ENCODE data around the gene C1D.

The C1D gene

GRCh38 chr2:68052717-68053422 lies 9.9 kb downstream of the C1D start:
- Histone ChIP-seq H3K27me3 (ENCODE audit: control insufficient read depth in 1 of 2, insufficient read depth in 2 of 2, low read length in 2 of 2) (no peaks in the 10 kb centered on the region), H3K4me3 (ENCODE audit: low read depth in 1 of 2, low read length in 2 of 2) (no peak overlapping the region), H3K27ac (ENCODE audit: low read depth, low read length) (no peak overlapping the region), H3K9me3 (ENCODE audit: low read length) (no peaks in the 10 kb centered on the region), H3K4me1 (ENCODE audit: insufficient read depth, low read length) (peaks cover 9% of the 10 kb centered on the region), H3K36me3 (ENCODE audit: insufficient read depth, low read length) (no peaks in the 10 kb centered on the region), H3K9ac (ENCODE audit: low read length) (no peak overlapping the region)

- no peaks in the 10 kb centered on the region for H3K9me3 ChIP-seq (ENCODE audit: low read length)
- no peaks in the 10 kb centered on the region for H3K36me3 ChIP-seq (ENCODE audit: insufficient read depth, low read length)
- no peak overlapping the region for H3K9ac ChIP-seq (ENCODE audit: low read length)
- no peak overlapping the region for H3K4me3 ChIP-seq (ENCODE audit: low read depth in 1 of 2, low read length in 2 of 2)
- H3K27me3 ChIP-seq (ENCODE audit: control insufficient read depth in 1 of 2, insufficient read depth in 2 of 2, low read length in 2 of 2) = no peaks in the 10 kb centered on the region
- H3K27ac ChIP-seq (ENCODE audit: low read depth, low read length) = no peak overlapping the region
- H3K4me1 ChIP-seq (ENCODE audit: insufficient read depth, low read length) = peaks cover 9% of the 10 kb centered on the region
Measured at GRCh38 chr2:68050353-68050752, 12.5 kb downstream of the C1D start.

DNA sequence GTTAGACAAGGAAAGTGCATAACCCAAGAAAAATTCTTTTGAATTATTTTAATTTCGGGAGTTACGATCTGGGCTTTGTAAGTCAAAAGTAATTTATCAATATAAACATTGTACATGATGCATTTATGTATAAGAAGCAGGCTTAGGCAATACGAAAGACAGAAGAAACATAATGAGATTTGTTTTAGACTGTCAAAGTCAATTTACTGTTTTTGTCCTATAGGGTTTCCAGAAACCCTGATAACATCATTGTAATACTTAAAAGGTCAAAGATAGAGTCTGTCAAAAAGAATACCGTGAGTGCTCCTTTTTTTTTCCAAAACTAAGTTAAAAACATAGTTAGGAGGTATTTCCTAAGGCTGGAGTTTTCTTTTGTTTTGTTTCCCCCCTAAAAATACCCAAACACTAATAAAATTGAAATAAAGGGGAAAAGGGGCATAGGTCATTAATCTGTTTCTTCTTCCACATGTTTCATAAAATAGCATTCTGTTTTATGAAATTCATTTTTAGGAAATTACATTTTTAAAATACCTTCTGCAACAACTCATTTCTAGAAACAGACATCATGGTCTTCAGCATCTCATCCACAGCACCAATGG lies 16.1 kb downstream of the C1D start:
- no peaks in the 10 kb centered on the region for H3K27me3 ChIP-seq (ENCODE audit: control insufficient read depth in 1 of 2, insufficient read depth in 2 of 2, low read length in 2 of 2)
- H3K4me1 ChIP-seq (ENCODE audit: insufficient read depth, low read length) = no peaks in the 10 kb centered on the region
- H3K36me3 ChIP-seq (ENCODE audit: insufficient read depth, low read length) = peaks cover 3% of the 10 kb centered on the region
- H3K4me3 ChIP-seq (ENCODE audit: low read depth in 1 of 2, low read length in 2 of 2) = no peak overlapping the region
- H3K9me3 ChIP-seq (ENCODE audit: low read length) = no peaks in the 10 kb centered on the region
- no peak overlapping the region for H3K9ac ChIP-seq (ENCODE audit: low read length)
- no peak overlapping the region for H3K27ac ChIP-seq (ENCODE audit: low read depth, low read length)

GRCh38 chr2:68046224-68046623 lies 16.6 kb downstream of the C1D start:
- no peak overlapping the region for H3K9ac ChIP-seq (ENCODE audit: low read length)
- H3K4me1 ChIP-seq (ENCODE audit: insufficient read depth, low read length) = no peaks in the 10 kb centered on the region
- peaks cover 3% of the 10 kb centered on the region for H3K36me3 ChIP-seq (ENCODE audit: insufficient read depth, low read length)
- no peaks in the 10 kb centered on the region for H3K27me3 ChIP-seq (ENCODE audit: control insufficient read depth in 1 of 2, insufficient read depth in 2 of 2, low read length in 2 of 2)
- no peak overlapping the region for H3K4me3 ChIP-seq (ENCODE audit: low read depth in 1 of 2, low read length in 2 of 2)
- H3K9me3 ChIP-seq (ENCODE audit: low read length) = no peaks in the 10 kb centered on the region
- no peak overlapping the region for H3K27ac ChIP-seq (ENCODE audit: low read depth, low read length)

DNA sequence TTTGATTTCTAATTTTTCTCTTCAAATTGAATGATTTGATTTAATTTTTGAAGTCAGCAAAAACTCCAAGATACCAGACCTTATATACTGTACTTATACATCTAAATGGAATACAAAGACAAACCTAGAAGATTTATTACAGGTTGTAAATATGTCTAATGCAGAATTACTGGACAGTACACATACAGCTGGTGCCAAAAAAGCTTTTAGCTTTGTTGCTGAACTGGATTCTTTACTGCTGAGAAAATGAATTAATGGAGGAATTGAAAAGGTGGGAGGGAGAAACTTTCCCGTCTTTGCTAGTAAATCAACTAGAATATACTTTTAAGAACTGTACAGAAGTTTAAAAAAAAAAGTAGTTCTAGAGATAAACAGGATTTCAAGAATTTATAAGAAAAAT lies 17.5 kb downstream of the C1D start:
- no peaks in the 10 kb centered on the region for H3K27me3 ChIP-seq (ENCODE audit: control insufficient read depth in 1 of 2, insufficient read depth in 2 of 2, low read length in 2 of 2)
- H3K27ac ChIP-seq (ENCODE audit: low read depth, low read length) = no peak overlapping the region
- H3K9me3 ChIP-seq (ENCODE audit: low read length) = no peaks in the 10 kb centered on the region
- H3K4me3 ChIP-seq (ENCODE audit: low read depth in 1 of 2, low read length in 2 of 2) = no peak overlapping the region
- H3K36me3 ChIP-seq (ENCODE audit: insufficient read depth, low read length) = peaks cover 3% of the 10 kb centered on the region
- no peak overlapping the region for H3K9ac ChIP-seq (ENCODE audit: low read length)
- no peaks in the 10 kb centered on the region for H3K4me1 ChIP-seq (ENCODE audit: insufficient read depth, low read length)

- no peak overlapping the region for H3K4me3 ChIP-seq (ENCODE audit: low read depth in 1 of 2, low read length in 2 of 2)
- no peaks in the 10 kb centered on the region for H3K27me3 ChIP-seq (ENCODE audit: control insufficient read depth in 1 of 2, insufficient read depth in 2 of 2, low read length in 2 of 2)
- H3K9ac ChIP-seq (ENCODE audit: low read length) = no peak overlapping the region
- H3K9me3 ChIP-seq (ENCODE audit: low read length) = no peaks in the 10 kb centered on the region
- H3K36me3 ChIP-seq (ENCODE audit: insufficient read depth, low read length) = peaks cover 3% of the 10 kb centered on the region
- no peaks in the 10 kb centered on the region for H3K4me1 ChIP-seq (ENCODE audit: insufficient read depth, low read length)
- H3K27ac ChIP-seq (ENCODE audit: low read depth, low read length) = no peak overlapping the region
Measured at GRCh38 chr2:68044099-68044498, 18.7 kb downstream of the C1D start.

DNA sequence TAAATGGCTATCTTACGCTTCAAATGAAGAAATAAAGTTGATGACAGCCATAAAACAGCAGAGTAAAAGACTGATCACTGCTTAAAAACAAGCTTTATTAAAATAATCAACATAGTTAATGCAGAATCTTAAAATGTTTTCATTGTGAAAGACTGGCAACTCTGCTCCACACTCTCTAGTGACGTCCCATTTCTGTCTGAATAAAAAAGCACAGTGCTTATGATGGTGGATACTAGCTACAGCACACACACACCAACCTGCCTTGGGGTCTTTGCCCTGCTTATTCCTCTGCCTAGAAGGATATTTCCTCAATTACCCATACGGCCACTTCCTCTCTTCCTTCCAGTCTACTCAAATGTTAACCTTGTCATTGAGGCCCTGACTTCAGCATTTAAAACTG lies 19.1 kb downstream of the C1D start:
- Histone ChIP-seq H3K9ac (ENCODE audit: low read length) (no peak overlapping the region), H3K9me3 (ENCODE audit: low read length) (no peaks in the 10 kb centered on the region), H3K27me3 (ENCODE audit: control insufficient read depth in 1 of 2, insufficient read depth in 2 of 2, low read length in 2 of 2) (no peaks in the 10 kb centered on the region), H3K4me3 (ENCODE audit: low read depth in 1 of 2, low read length in 2 of 2) (no peak overlapping the region), H3K27ac (ENCODE audit: low read depth, low read length) (no peak overlapping the region), H3K4me1 (ENCODE audit: insufficient read depth, low read length) (no peaks in the 10 kb centered on the region), H3K36me3 (ENCODE audit: insufficient read depth, low read length) (peaks cover 3% of the 10 kb centered on the region)

DNA sequence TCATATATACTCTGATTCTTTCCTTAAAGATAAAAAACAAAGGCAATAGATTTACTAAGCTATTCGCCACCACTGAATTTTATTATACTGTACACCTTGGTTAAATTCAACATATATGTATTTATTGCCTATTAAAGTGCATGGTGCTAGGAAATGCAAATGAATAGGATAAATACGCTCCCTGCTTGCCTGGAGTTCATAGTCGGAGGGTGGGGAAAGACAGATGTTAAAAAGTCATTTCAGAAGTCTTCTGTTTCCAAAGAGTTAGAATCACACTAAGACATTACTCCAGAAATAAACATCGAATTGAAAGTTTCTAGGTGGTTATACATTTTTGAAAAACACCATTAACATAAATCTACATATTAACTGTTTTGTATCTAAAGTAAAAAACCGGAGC lies 19.8 kb downstream of the C1D start:
- Histone ChIP-seq H3K36me3 (ENCODE audit: insufficient read depth, low read length) (peaks cover 3% of the 10 kb centered on the region), H3K4me1 (ENCODE audit: insufficient read depth, low read length) (no peaks in the 10 kb centered on the region), H3K27ac (ENCODE audit: low read depth, low read length) (no peak overlapping the region), H3K27me3 (ENCODE audit: control insufficient read depth in 1 of 2, insufficient read depth in 2 of 2, low read length in 2 of 2) (no peaks in the 10 kb centered on the region), H3K9ac (ENCODE audit: low read length) (no peak overlapping the region), H3K9me3 (ENCODE audit: low read length) (no peaks in the 10 kb centered on the region), H3K4me3 (ENCODE audit: low read depth in 1 of 2, low read length in 2 of 2) (no peak overlapping the region)

DNA sequence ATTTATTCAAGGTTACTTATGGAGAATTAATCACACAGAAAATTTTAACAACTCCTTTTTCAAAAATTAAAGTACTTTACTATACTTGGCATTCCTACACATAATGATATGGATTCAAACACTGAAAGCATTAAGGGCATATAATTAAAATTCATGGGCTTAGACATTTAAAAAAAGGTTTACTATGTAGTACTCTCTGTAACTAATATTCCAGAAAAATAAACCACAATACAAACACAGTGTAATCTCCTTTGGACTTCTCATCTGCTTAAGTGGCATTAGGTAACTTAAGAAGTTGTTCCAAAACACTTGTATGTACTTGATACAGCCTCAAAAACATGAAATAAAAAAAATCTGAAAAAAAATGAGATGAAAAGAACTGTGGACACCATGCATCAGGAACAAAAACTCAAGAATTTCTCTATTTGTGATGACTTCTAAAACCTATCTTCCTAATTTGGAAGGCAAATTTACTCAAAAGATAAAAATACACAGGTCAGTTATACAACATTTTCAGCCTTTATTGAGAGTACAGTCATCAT lies 21.0 kb downstream of the C1D start:
- no peaks in the 10 kb centered on the region for H3K9me3 ChIP-seq (ENCODE audit: low read length)
- no peaks in the 10 kb centered on the region for H3K4me1 ChIP-seq (ENCODE audit: insufficient read depth, low read length)
- H3K27me3 ChIP-seq (ENCODE audit: control insufficient read depth in 1 of 2, insufficient read depth in 2 of 2, low read length in 2 of 2) = no peaks in the 10 kb centered on the region
- H3K4me3 ChIP-seq (ENCODE audit: low read depth in 1 of 2, low read length in 2 of 2) = no peak overlapping the region
- no peak overlapping the region for H3K9ac ChIP-seq (ENCODE audit: low read length)
- H3K36me3 ChIP-seq (ENCODE audit: insufficient read depth, low read length) = peaks cover 3% of the 10 kb centered on the region
- no peak overlapping the region for H3K27ac ChIP-seq (ENCODE audit: low read depth, low read length)

- Histone ChIP-seq H3K4me3 (ENCODE audit: low read depth in 1 of 2, low read length in 2 of 2) (no peak overlapping the region), H3K36me3 (ENCODE audit: insufficient read depth, low read length) (peaks cover 3% of the 10 kb centered on the region), H3K27me3 (ENCODE audit: control insufficient read depth in 1 of 2, insufficient read depth in 2 of 2, low read length in 2 of 2) (no peaks in the 10 kb centered on the region), H3K9ac (ENCODE audit: low read length) (no peak overlapping the region), H3K4me1 (ENCODE audit: insufficient read depth, low read length) (no peaks in the 10 kb centered on the region), H3K27ac (ENCODE audit: low read depth, low read length) (no peak overlapping the region), H3K9me3 (ENCODE audit: low read length) (no peaks in the 10 kb centered on the region)
Measured at GRCh38 chr2:68040078-68040477, 22.7 kb downstream of the C1D start.

DNA sequence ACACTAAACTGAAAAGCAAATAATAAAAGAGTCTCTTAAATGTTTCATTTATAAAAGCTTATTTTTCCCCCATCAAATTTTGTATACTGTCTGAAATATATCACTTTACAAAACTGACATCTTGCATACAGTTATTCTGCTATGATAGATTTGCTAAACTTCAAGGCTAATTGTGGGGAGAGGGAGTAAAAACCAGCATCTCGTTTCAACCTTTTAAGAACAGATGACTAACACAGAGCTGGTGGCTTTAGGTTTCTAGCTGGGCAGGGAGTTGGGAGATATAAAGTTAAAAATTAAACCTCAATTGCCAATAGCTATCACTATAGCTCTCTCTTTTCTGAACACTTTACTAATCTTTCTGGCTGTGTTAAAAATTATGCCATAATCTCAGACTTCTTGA lies 23.5 kb downstream of the C1D start:
- H3K9ac ChIP-seq (ENCODE audit: low read length) = no peak overlapping the region
- H3K27me3 ChIP-seq (ENCODE audit: control insufficient read depth in 1 of 2, insufficient read depth in 2 of 2, low read length in 2 of 2) = no peaks in the 10 kb centered on the region
- H3K4me1 ChIP-seq (ENCODE audit: insufficient read depth, low read length) = no peaks in the 10 kb centered on the region
- no peaks in the 10 kb centered on the region for H3K9me3 ChIP-seq (ENCODE audit: low read length)
- peaks cover 3% of the 10 kb centered on the region for H3K36me3 ChIP-seq (ENCODE audit: insufficient read depth, low read length)
- H3K27ac ChIP-seq (ENCODE audit: low read depth, low read length) = no peak overlapping the region
- no peak overlapping the region for H3K4me3 ChIP-seq (ENCODE audit: low read depth in 1 of 2, low read length in 2 of 2)

GRCh38 chr2:68032702-68033101 lies 30.1 kb downstream of the C1D start:
- H3K4me3 ChIP-seq (ENCODE audit: low read depth in 1 of 2, low read length in 2 of 2) = no peak overlapping the region
- H3K36me3 ChIP-seq (ENCODE audit: insufficient read depth, low read length) = no peaks in the 10 kb centered on the region
- H3K4me1 ChIP-seq (ENCODE audit: insufficient read depth, low read length) = no peaks in the 10 kb centered on the region
- H3K27ac ChIP-seq (ENCODE audit: low read depth, low read length) = no peak overlapping the region
- H3K9me3 ChIP-seq (ENCODE audit: low read length) = no peaks in the 10 kb centered on the region
- H3K9ac ChIP-seq (ENCODE audit: low read length) = no peak overlapping the region
- H3K27me3 ChIP-seq (ENCODE audit: control insufficient read depth in 1 of 2, insufficient read depth in 2 of 2, low read length in 2 of 2) = no peaks in the 10 kb centered on the region
